Suppressor macrophage treated with lipopolysaccharide for 4 hours (primary cell): ENCODE data around the gene NSD2.
"Not testable (repeated sequence)": the region's sequence is repeated elsewhere in the genome, so short reads cannot be mapped to it uniquely, and the experiment has no call there.

Experiments used
- DNase-seq: peaks from one replicate; pipeline ENCODE4 v3.0.0-alpha.2; 2020

Gene NSD2

DNA sequence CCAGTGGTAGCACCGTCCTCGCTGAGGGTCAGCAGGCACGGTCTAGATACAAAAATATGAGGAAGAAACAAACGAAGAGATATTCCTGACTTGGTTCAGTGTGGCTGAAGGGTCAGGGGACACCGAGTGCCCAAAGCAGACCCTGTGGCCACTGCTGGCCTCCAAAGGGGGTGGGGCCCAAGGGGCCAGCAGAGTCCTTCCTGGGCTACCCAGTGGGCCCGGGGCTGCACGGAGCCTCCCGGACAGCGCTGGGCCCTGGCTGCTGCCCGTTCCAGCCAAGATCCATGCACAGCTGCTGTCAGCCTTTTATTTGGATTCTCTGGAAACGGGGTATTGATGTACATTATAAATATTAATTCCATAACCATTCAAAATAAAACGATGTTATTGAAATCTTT, 117.1 kb downstream of the NSD2 start:
- no peak for DNase-seq

DNA sequence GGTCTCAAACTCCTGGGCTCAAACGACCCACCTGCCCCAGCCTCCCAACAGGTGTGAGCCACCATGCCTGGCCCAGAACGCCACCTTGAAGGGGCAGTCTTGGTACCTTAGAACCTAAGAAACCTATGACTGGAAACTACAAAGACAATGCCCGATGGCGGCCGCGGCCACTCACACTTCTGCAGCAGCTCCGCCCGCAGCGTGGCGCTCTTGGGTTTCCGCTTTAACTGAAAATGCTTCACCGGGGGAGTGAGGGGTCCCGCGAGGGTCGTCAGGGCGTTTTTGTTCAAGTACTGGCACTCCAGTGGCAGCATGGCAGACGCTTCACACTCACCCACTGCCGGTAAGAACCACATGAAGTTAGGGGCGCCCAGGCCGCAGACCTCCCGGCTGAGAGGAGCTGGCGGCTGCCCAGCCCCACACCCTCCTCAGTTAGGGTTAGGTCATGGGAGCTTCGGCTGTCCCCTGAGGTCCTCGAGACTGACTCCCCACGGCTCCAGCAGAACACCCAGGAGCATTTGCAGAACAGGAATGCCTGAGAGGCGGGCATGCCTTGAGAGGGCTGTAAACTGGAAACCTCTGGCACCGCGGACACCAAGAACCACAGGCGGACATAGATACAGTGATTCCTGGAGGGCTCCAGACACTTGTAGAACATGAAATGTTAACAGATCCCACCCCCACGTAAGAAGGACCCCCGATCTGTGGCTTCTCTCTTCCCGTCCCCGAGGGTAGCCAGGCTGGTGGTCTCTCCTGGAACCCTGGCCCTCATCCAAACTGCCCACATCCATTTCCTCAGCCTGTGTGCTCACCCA, 118.5 kb downstream of the NSD2 start:
- no peak for DNase-seq

DNA sequence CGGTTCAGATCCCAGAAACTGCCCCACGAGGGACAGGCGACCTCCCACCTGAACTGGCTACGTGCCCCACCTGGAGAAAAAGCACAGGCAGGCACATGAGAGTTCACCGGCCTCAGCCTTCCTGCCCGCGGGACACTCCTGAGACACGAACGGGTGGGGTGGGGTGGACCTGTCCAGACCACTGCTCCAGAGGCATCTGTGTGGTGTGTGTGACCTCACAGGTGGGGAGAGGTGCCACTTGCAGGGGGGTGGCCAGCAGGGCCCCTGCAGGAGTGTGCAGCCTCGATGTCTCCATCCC, 119.1 kb downstream of the NSD2 start:
- DNase-seq = no peak

- no peak for DNase-seq
These were observed 119.5 kb downstream of the NSD2 start for GRCh38 chr4:1990676-1991075.

DNA sequence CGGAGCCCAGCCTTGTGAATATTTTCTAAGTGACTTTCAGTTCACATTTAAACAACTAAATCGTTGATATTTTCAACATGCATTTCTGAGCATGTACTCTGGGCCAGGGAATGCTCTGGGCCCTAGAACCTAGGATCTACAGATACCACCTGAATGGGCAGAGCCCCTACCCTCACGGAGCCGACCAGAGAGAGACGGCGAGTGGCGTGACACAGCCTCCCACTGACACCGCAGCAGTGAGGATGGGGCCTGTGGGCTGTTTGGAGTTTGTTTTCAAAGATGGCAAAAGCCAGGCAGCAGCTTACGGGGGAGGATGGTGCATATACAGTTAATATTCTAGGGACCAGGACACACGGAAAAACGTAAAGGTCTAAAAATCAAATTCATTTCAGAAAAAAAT, 119.9 kb downstream of the NSD2 start:
- DNase-seq = no peak

- DNase-seq = no peak
These were observed 120.6 kb downstream of the NSD2 start for GRCh38 chr4:1991596-1992434.

GRCh38 chr4:1992468-1993168, 121.4 kb downstream of the NSD2 start:
- DNase-seq = no peak

DNA sequence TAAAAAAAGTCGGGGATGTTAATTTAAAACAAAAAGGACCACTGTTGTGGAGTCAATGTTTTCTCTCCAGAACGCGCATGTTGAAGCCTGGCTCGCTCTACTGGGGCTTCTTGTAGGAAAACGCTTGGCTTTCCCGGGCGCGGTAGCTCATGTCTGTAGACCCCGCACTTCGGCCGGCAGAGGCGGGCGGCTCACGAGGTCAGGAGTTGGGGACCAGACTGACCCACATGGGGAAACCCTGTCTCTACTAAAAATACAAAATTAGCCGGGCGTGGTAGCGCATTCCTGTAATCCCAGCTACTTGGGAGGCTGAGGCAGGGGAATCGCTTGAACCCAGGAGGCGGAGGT, 122.0 kb downstream of the NSD2 start:
- no peak for DNase-seq

- DNase-seq = not testable (repeated sequence)
These were observed 122.7 kb downstream of the NSD2 start for GRCh38 chr4:1993718-1994516.

GRCh38 chr4:1994938-1995337, 123.7 kb downstream of the NSD2 start:
- no peak for DNase-seq

DNA sequence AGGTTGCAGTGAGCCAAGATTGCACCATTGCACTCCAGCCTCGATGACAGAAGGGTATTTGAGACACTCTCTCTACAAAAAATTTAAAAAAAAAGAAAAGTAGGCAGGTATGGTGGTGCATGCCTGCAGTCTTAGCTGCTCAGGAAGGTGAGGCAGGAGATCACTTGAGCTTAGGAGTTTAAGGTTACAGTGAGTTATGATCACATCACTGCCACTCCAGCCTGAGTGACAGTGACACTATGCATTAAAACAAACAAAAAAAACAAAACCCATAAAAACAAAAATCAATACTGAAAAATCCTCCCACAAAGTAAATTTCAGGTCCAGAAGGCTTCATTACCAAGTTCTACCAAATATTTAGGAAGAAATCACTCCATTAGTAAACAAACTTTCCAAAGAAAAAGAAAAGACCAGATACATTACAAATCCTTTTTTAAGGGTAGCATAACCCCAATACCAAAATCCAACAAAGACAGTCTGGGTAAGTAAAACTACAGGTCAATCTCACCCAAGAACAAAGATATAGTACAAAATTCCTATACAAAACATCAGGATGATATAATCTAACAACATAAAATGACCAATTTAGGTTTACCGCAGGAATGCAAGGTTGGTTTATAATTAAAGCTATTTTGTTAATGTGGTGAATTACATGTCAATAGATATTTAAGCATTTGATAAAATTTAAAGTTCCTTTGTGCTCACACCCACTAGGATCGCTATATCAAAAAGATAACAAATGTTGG, 125.8 kb downstream of the NSD2 start:
- no peak for DNase-seq

DNA sequence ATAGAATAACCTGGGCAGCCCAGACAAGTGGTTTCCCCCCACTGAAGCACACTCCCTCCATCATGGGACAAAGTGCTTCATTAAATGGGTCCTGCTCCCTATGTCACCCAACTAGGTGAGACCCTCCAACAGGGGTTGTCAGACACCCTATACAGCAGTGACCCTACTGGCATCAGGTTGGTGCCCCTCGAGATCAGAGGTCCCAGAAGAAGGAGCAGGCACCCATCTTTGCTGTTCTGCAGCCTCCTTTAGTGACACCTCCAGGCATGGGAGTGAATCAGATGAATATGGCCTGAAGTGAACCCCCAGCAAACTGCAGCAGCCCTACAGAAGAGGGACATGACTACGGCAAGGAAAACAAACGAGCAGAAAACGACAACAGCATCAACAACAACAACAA, 126.5 kb downstream of the NSD2 start:
- DNase-seq = no peak

DNA sequence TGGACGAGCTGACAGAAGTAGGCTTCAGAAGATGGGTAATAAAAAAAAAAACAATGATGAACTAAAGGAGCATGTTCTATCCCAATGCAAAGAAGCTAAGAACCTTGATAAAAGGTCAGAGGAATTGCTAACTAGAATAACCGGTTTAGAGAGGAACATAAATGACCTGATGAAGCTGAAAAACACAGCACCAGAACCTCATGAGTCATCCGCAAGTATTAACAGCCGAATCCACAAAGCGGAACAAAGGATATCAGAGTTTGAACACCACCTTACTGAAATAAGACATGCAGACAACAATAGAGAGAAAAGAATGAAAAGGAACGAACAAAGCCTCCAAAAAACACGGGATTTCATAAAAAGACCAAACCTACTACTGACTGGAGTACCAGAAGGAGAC, 127.1 kb downstream of the NSD2 start:
- no peak for DNase-seq

DNA sequence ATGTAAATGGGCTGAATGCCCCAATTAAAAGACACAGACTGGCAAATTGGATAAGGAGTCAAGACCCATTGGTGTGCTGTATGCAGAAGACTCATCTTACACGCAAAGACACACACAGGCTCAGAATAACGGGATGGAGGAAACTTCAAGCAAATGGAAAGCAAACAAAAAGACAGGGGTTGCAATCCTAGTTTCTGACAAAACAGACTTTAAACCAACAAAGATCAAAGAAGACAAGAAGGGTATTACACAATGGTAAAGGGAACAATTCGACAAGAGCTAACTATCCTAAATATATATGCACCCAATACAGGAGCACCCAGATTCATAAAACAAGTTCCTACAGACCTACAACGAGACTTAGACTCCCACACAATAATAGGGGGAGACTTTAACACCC, 128.1 kb downstream of the NSD2 start:
- DNase-seq = not testable (repeated sequence)

DNA sequence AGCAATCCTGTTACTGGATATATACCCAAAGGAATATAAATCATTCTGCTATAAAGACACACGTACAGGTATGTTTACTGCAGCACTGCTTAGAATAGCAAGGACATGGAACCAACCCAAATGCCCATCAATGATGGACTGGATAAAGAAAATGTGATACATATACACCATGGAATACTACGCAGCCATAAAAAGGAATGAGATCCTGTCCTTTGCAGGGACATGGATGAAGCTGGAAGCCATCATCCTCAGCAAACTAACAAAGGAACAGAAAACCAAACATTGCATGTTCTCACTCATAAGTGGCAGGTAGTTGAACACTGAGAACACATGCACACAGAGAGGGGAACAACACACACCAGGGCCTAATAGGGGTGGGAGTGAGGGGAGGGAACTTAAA, 132.2 kb downstream of the NSD2 start:
- not testable (repeated sequence) for DNase-seq

DNA sequence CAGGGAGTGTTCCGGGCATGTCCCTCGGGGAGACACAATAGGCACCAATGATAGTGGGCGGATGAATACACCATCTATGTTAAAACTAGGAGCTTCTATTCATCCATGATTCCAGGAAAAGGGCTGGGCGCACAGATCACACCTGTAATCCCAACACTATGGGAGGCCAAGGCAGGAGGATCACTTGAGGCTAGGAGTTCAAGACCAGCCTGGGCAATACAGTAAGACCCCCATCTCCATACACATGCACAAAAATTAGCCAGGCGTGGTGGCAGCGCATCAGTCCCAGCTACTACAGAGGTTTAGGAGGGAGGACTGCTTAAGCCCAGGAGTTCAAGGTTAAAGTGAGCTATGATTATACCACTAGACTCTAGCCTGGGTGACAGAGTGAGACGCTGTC, 135.2 kb downstream of the NSD2 start:
- DNase-seq = no peak

- DNase-seq = no peak
These were observed 135.9 kb downstream of the NSD2 start for GRCh38 chr4:2006956-2007653.

- peak; percentile 3 for DNase-seq
These were observed 136.8 kb downstream of the NSD2 start for GRCh38 chr4:2007804-2008670.

GRCh38 chr4:2008671-2008920, 137.4 kb downstream of the NSD2 start:
- DNase-seq = no peak

GRCh38 chr4:2008921-2009650, 137.9 kb downstream of the NSD2 start, which contains the start of gene NELFA:
Gene NELFA, minus strand, starts transcription at chr4:2008974. Its CDS starts 15 bp downstream, at chr4:2008959.
- DNase-seq = peak; percentile 96
